Loucy (cell line): ENCODE data around the gene SIRT6.

ENCODE experiments used
- EZH2phosphoT487 ChIP-seq: fragments of 200-600 bp; IDR thresholded peaks from 2 replicates; pipeline ENCODE4 v1.6.1; 2018; ENCODE audit warnings: antibody characterized with exemption, mild to moderate bottlenecking, moderate library complexity, borderline replicate concordance
- TF ChIP-seq, protein P1 (sequence below): fragments of 200-600 bp; sonication (generic); conservative IDR thresholded peaks from 2 replicates; pipeline ENCODE4 v1.5.1; 2014; ENCODE audit warnings: mild to moderate bottlenecking, antibody characterized with exemption, low read length

DNA sequence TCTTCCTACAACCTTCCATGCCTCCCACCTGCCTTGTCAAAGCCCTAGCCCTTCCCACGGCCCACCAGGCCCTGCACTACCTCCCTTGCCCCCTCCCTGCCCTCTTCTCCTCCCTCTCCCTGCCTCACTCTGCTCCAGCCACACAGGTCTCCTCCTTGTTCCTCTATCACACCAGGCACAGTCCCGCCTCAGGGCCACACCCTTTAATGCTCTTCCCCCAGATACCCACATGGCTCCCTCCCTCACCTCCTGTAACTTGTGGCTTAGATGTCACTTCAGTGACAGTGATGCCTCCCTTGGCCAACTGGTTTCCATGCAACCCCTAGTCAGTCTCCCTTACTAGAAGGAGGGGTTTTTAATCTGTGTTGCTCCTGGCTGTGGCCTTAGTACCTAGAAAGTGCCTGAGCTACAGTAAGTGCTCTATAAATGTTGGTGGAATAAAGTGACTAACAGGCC, 1.3 kb downstream of the SIRT6 start:
- TF ChIP-seq, protein P1, sequence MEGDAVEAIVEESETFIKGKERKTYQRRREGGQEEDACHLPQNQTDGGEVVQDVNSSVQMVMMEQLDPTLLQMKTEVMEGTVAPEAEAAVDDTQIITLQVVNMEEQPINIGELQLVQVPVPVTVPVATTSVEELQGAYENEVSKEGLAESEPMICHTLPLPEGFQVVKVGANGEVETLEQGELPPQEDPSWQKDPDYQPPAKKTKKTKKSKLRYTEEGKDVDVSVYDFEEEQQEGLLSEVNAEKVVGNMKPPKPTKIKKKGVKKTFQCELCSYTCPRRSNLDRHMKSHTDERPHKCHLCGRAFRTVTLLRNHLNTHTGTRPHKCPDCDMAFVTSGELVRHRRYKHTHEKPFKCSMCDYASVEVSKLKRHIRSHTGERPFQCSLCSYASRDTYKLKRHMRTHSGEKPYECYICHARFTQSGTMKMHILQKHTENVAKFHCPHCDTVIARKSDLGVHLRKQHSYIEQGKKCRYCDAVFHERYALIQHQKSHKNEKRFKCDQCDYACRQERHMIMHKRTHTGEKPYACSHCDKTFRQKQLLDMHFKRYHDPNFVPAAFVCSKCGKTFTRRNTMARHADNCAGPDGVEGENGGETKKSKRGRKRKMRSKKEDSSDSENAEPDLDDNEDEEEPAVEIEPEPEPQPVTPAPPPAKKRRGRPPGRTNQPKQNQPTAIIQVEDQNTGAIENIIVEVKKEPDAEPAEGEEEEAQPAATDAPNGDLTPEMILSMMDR: no peak
- no peak for TF ChIP-seq EZH2phosphoT487
